LoVo (cell line): ENCODE measurements around the gene C1GALT1.
A peak's percentile ranks its signal among the peaks of the same experiment; 100 is the strongest.
"Not testable (repeated sequence)": the region's sequence is repeated elsewhere in the genome, so short reads cannot be mapped to it uniquely, and the experiment has no call there.

ENCODE experiments used
- DNase-seq: peaks from one replicate; pipeline ENCODE4 v3.0.0-alpha.2; 2016; ENCODE audit warnings: low spot score

The C1GALT1 gene

DNA sequence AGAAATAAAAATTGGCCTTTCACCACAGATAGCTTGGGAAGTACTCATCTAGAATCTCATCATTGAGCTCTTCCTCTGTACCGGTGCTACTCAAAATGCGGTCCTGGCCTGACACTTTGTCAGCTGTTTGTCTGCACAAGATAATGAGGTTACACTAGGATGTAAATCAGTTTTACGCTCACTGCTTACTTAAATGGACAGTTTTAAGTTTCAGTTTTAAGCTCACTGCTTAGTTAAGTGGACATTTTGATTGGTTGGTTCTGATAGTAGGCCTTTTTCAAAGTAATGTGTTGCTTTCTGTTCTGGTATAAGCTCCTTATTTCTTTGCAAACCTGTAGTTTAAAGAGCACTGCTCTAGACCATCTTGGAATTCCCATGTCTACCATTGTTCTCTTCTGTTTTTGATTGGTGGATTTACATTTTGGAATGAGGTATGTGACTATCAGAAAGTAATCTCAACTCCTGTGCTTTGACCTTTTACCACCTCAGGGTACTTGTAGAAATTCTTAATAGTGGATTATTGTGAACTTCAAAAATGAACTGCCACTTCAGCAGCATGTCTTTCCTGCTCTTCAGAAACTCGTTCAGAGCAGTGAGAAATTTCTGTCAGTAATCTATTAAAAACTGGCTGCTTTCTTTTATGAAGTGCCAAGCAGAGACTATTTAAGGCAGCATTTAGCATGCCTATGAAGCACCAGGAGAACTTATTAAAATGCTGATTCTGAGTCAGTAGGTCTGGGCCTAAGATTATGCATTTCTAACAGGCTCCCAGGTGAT is 55.0 kb downstream of the C1GALT1 start:
- DNase-seq = no peak

DNA sequence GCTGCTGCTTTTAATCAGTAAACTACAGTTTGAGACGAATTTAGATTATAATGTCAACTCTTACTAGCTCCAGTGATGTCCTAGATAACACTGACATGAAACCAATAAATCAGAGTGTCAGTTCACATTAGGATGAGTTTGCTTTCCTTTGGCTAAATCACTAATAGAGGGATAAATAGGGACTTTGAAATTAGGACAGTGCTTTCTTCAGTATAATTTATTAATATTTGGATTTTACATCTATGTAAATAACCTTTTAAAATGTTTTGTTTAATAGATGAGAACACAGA is 55.6 kb downstream of the C1GALT1 start:
- DNase-seq = no peak

DNA sequence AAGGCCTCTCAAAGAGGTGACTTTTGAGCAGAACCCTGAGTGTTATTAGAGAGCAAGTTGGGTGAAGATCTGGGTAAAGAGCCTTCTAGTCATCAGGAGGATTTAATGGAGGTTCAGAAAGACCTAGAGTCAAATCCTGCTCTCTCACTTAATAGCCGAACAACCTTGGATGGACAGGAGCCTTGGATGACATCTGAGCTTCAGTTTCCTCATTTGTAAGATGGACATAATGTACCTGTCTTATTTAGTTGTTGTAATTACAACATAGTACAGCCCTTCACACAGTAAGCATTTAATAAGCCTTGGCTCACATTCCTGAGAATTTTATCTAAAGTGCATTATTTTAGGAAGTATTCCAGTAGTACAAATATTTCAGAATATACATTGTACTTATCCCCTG is 57.0 kb downstream of the C1GALT1 start:
- no peak for DNase-seq

DNA sequence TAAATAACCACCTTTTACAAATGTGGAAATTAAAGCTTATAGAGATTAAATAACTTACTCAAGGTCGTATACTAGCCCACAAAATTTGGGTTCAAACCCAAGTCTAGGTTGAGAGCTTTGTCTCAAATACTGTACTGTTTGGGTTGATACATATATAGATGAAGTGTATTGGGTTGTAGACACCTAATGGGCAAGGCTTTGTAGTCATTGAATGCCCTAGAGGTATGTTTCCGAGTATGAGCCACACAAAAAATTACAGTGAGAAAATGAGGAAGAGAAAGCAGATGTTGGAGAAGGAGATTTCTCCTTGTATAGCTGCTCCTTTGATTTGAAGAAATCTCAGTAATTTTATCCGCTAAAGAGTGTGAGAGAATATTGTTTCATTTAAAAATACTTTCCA is 60.6 kb downstream of the C1GALT1 start:
- DNase-seq = no peak

DNA sequence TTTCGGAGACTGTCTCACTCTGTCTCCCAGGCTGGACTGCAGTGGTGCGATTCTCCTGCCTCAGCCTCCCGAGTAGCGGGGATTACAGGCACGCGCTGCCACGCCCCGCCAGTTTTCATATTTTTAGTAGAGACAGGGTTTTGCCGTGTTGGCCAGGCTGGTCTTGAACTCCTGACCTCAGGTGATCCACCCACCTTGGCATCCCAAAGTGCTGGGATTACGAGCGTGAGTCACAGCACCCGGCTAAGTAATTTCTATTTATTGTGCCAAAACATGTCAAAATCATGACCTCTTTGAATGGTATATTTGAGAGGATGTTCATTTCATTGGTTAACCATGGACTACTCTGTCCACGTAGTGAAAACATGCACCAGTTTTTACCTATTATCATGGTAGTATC is 62.9 kb downstream of the C1GALT1 start:
- not testable (repeated sequence) for DNase-seq

DNA sequence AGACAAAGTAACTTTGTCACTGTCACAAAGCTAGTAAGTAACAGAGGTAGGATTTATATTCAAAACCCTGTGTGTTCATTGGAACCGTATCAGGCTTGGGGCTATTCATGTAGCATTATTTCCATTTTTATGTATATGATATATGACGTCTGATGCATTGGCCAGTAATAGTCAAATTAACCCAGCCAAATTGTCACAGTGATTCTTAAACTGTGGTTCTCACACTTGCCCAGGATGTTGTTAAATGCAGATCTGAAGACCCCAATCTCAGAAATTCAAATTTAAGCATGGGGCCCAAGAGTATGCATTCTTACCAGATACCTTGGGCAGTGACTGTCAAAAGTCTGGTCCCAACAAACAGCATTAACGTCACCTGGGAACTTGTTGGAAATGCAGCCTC is 63.9 kb downstream of the C1GALT1 start:
- no peak for DNase-seq

DNA sequence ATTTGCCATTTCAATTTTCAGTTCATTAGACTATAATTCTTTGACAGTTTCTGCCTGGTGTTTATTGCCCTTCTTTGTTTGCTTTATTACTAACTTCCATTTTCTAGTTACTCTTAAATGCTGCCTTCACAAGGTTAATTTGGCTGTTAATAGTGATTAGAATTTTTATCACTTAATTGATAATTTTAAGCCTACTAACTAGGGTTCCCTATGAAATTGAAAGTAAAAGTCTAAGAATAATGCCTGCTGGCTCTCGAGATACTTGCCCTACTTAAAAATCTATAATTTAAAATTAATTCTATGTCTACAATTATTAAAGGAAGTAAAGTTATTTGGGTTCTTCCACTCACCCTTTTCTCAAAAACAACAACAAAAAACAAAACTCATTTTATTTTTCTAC is 65.3 kb downstream of the C1GALT1 start:
- no peak for DNase-seq

DNA sequence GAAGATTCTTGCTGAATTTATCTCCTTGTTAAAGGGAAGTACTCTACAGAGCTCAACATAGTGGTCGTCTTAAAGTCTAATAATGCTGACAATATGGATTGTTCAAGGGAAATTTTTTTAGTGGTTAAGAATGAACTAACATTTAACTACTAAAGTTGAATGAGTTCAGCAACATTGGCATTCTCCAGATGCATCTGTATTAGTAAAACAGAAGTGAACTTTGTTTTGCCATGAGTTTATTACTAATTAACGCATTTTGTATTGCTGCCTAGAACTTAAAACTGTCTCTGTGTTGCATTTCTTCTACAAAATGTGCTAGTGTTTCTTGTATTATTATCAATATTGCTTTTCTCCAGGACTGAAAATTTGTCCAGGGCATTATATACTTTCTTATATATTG is 67.5 kb downstream of the C1GALT1 start:
- no peak for DNase-seq

DNA sequence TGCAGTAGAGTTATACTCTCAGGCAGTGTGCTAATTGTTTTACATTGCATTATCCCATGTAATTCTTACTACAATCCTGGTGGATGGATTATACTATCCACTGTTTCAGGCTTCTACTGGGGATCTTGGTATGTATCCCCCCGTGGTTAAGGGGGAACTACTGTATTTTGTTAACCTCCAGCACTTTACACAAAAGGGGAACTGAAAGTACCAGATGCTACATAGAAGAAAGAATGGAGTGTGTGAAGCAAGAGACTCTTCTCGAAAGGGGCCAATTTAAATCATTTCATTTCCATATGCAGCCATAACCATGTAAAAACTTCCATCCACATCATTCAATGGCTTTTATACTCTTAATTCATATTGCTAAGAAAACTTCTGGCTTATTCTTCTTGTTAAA is 69.4 kb downstream of the C1GALT1 start:
- no peak for DNase-seq

DNA sequence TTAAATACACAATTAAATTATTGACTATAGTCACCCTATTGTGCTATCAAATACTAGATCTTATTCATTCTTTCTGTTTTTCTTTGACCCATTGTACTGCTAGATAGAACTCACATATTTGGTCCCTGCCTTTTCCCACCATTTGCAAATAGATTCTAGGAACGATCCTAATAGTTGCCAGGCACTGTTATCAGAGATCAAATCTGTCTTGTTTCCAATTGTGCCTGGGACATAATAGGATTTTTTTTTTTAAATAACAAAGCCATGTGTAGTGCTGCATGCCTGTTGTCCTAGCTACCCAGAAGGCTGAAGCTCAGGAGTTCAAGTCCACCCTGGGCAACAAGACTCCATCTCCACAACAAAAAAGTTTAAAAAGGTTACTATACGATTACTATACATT is 72.0 kb downstream of the C1GALT1 start:
- no peak for DNase-seq

DNA sequence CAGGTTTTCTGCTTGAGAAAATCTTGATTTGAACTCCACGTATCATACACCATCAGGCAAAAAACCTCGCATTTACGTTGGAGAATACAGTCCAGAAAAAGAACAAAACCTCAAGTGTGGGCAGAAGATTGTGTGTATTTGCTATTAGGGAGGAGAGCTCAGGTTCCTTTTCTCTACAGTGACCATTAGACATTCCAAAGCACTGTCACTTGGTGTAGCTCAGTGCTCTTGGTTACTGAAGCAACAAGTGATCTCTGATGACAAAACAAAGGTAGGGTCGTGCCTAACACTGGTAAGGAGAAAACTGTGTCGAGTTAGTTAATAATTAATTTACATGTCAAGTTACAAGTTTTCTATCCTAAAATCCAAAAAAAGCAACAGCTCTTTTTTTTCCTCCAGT is 72.6 kb downstream of the C1GALT1 start:
- DNase-seq = no peak

DNA sequence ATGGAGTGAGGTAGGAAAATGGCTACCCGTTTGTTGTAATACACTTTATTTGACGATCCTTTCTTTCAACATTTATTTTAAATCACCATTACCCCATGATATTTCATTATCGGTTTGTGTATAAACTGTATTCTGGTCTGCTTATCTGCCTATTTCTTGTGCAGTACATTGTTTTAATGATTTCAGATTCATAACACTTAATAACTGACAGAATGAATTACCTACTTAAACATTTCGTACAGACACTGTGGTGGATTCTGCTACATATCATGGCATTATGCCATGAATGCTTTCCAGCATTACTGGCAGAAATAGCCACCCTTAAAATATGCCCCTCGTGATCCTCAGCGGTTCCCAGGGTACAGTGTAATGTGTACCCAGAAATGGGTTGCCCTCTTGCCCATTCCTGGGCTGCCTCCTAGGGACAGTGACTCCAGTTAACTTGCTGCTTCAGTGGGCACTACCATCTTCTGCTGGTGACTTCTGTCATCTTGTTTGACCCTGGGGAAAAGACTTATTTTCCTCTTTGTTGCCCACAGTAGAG is 74.5 kb downstream of the C1GALT1 start:
- DNase-seq = no peak

DNA sequence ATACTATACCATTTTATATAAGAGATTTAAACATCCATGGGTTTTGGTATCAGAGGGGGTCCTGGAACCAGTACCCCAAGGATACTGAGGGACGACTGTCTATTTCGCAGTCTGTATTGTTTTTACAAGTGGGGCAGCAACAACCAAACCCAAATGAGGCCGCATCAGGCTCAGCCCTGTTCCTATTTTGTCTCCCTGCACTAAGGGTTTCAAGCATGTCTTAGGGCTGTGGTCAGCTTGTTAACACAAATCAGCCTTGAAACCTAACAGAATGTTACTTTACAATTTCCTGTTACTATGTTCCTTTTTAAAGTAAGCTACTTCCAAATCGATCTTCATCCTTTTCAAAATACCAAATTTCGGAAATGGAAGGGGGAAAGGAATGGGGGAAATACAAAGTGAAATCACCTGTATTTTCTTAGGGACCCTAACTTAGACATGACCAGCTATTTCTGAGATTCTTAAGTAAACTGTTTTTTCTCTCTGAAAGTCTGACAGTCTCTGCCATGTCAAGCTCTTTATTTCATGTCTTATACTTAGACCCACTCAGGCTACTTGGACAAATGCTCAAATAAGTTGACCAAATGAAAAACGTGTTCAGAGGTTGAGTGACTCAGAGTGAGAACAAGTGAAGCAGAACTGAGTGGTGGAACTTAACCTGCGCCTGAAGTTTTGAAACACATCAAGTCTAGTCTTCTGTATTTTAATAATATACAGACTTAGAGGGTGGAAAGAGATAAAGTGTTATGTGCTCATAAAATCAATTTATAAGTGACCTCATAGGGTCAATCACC is 75.8 kb downstream of the C1GALT1 start:
- DNase-seq = no peak

DNA sequence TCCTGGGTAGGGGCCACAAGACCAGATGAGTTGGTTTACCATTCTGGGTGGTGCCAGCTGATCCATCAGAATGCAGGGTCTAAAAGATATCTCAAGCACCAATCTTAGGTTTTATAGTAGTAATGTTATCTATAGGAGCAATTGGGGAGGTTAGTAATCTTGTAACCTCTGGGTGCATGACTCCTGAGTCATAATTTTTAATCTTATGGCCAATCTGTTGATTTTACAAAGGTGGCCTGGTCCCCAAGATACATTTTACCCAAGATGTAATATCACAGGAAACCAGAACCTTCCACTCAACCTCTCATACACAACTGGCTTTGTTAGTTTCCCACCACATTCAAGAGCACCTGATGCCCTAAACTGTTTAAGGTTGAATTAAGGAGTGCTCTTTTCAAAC is 79.5 kb downstream of the C1GALT1 start:
- no peak for DNase-seq

DNA sequence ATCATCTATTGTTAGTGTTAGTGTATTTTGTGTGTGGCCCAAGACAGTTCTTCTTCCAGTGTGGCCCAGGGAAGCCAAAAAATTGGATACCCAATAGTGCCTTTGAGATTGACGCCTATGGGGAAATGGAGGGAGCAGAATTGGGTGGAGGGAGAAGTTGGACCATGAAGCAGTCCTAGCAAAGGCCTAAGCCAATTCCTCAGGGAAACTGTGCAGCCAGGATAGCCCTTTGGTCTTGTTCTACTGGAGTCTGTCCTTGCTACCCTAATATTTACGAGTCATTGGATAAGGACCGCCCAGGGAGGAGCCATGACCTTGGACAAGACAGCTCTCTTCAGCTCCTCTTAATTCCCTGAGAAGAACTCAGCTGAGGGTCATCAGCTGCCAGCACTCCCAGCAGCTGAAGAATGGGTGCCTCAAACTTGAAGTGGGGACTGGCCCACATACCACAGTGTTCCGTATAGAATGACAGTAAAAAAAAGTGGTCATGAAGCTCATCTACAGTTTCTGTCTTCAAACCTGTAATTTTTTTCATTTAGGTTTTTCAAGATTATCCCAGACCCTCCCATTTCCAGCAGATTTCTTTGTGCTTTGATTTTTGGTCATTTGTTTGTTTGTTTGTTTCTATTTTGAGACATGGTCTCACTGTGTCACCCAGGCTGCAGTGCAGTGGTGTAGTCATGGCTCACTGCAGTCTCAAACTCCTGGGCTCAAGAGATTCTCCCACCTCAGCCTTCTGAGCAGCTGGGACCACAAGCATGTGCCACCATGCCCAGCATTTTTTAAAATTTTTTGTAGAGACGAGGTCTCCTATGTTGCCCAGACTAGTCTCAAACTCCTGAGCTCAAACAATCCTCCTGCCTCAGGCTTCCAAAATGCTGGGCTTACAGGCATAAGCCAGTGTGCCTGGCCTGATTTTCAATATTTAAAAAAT is 81.2 kb downstream of the C1GALT1 start:
- DNase-seq = no peak

DNA sequence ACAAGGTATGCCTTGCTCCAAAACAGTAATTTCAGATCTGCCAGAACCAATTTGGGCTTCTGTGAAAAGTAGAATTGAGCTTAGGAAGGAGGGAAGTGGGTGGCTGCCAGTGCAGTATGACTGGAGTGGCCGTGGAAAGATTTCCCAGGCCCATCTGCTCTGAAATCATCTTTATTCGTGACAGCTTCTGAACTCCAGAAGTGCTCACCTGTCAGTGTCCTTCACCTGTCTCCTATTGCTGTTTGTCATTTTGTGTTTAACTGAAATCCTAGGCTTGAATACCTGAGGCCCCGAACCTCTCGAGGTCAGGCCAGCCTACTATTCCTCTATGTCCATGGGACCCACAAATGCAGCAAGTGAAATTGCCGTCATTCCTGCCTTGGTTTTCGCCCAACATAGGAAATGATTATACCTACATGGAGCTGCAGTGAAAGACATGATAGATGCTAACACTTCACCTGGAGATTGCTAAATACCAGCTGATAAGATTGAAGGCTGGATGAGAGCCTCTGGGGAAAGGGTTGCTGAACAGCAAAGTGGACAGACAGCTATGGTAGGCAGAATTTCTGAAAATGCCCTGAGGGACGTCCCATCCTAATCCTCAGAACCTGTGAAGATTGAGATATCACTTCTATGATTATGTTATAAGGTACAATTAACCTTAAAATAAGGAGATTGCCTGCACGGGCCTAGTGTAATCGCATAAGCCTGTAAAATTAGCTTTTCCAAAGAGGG is 82.1 kb downstream of the C1GALT1 start:
- no peak for DNase-seq

DNA sequence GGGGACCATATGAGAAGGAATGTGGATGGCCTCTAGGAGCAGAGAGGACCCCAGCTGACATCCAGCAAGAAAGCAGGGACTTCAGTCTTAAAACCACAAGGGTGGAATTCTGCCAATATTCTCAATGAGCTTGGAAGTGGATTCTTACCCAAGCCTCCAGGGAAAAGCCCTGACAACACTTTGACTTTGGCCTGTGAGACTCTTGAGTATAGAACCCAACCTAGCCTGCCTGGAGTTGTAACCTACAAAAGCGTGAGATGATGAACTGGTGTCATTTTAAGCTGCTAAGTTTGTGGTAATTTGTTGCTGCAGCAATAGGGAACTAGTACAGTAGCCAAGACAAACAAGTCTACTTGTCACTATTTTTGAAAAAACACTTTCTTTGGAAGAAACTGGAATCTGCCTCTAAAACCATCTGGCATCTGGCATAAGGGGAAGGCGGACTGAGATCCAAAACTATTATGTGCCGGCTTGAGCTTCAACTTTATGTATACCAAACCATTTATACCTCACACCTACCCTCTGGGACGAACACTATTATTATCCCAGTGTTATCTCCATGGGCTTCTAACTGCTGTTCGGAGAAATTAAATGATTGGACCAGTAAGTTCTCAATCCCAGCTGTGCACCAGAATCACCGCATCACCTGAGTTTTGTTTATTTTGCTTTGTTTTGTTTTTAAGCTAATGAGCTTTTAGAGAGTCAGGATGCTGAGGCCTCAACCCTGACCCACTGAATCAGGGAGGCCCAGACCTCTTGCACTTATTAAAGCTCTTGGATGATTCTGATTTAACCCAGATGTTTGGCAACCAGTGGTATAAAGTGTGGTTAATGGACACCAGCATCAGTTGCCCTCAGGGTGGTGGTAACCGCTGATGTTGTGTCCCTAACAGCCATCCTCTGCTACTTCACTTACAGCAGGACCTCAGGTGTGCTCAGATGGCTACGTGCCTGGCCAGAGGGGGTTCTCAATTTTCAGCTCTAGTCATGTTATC is 83.0 kb downstream of the C1GALT1 start:
- no peak for DNase-seq

DNA sequence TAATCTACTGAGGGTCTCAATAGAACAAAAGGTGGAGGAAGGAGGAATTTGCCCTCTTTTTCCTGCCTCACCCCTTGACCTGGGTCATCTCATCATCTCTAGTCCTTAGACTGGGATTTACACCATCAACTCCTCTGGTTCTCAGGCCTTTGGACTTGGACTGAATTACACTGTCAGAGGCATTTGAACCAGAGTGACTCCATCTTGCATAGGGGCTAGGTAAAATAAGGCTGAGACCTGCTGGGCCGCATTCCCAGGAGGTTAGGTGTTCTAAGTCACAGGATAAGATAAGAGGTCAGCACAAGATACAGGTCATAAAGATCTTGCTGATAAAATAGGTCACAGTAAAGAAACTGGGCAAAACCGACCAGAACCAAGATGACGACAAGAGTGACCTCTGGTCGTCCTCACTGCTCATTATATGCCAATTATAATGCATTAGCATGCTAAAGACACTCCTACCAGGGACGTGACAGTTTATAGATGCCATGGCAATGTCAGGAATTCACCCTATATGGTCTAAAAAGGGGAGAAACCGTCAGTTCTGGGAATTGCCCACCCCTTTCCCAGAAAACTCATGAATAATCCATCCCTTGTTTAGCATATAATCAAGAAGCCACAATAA is 84.0 kb downstream of the C1GALT1 start:
- peak; percentile 34 for DNase-seq

DNA sequence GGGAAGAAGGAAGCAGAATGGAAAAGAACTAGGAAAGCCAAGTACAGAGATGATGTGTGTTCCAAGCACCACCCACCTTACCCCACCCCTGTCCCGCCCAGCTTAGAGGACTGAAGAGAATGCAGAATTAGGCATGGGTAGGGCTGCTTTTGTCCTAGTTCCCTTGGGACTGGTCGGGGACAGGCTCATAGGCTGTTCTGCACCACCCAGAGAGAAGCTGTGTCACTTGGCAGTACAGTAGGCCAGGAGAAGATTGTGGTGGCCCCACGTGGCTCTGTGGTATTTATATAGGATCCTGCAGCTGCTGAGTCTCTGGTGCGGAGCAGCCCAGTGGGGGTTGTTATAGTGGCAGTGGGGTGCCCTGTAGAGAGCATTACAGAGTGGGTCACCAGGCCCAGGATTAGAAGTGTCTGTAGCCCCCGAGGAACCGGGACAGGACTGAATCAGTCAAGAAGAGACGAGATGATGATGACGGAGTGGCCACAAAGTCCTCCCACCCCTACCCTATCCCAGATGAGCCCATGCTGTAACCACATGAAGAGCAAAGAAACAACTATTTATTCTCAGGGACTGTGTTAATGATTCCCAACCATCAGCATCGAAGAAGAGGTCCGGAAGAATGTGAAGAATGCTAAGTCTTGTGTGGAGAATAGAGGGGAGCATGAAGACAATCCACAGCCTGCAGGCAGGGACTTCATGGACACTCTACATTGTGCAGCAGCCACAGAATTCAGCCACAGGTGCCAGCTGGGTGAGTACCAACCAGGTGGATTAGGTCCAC is 88.9 kb downstream of the C1GALT1 start:
- DNase-seq = peak; percentile 86
